ENCODE results near the gene GP5. TPM values are rescaled to one million over a fixed set of nuclear protein-coding genes. Genes with fewer than 3 reads are reported as not detected.

Gene GP5
- polyA plus RNA-seq, 1 of the 3 experiments (the other 2 are of a cell fraction), result 0.13 TPM

DNA sequence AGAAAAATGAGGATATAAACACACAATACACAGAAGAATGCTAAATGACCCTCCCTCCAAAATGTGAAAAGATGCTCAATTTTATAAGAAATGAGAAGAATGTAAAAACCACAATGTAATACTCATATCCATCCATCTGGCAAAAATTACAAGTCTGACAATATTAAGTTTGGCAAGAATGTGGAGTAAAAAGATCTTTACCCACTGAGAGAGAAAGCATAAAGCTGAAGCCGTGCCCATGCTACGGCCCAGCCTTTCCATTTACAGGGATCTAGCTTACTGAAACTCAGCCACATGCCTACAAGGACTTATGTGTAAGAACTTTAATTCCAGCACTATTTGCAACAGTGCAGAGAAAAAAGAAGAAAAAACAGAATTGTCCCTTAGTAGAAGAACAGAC lies 44.8 kb upstream of the GP5 start:
- Histone ChIP-seq H3K4me2 (no peak overlapping the region), H3F3A (replicated peaks; ENCODE audit: insufficient read depth) (peaks cover 49% of the 10 kb centered on the region), H3K79me2 (ENCODE audit: insufficient read depth) (peaks cover 82% of the 10 kb centered on the region), H3K9me2 (no peaks in the 10 kb centered on the region), H3K36me3 (replicated peaks in 1 of 2; ENCODE audit: control insufficient read depth in 1 of 2, insufficient read depth in 2 of 2, low read length in 1 of 2) (peaks cover 87% of the 10 kb centered on the region in 2 experiments), H3K4me3 (ENCODE audit: low read depth in 2 of 2, low read length in 1 of 2) (no peak overlapping the region), H3K9ac (no peak overlapping the region), H3K4me1 (ENCODE audit: control insufficient read depth in 1 of 2, insufficient read depth in 2 of 2, low read depth in 1 of 2, low read length in 1 of 2) (no peaks in the 10 kb centered on the region; a peak in 1 of 4 replicates), H3K27ac (ENCODE audit: low read depth in 2 of 2, low read length in 1 of 2) (no peak overlapping the region), H3K27me3 (ENCODE audit: insufficient read depth) (no peaks in the 10 kb centered on the region), H3K9me3 (no peaks in the 10 kb centered on the region), H2AFZ (ENCODE audit: low read depth) (no peak overlapping the region), H4K20me1 (ENCODE audit: insufficient read depth) (no peaks in the 10 kb centered on the region)
- 94% methylated on average over 2 of the region's 2 CpGs for WGBS (ENCODE audit: low lambda C conversion rate)
- POLR2A ChIA-PET, result no interaction called here
- TF ChIP-seq ZBTB33 (IDR thresholded peaks at IDR 0.05; ENCODE audit: borderline replicate concordance, low read depth) (no peak), RXRA (IDR thresholded peaks at IDR 0.05; ENCODE audit: borderline replicate concordance, low read depth) (no peak), RCOR1 (IDR thresholded peaks at IDR 0.05; ENCODE audit: low read length) (no peak), YY1 (IDR thresholded peaks at IDR 0.05; ENCODE audit: low read depth) (no peak), GABPA (IDR thresholded peaks at IDR 0.05; ENCODE audit: low read depth) (no peak), TCF12 (IDR thresholded peaks at IDR 0.05) (no peak), CHD2 (IDR thresholded peaks at IDR 0.05; ENCODE audit: low read length, partially characterized antibody) (no peak), IRF3 (IDR thresholded peaks at IDR 0.05; ENCODE audit: low read depth, low read length) (no peak), RFX5 (IDR thresholded peaks at IDR 0.05; ENCODE audit: low read length) (no peak), TAF1 (IDR thresholded peaks at IDR 0.05; ENCODE audit: borderline replicate concordance, low read depth, low read length) (no peak), GATA2 (CRISPR knock-in tag; IDR thresholded peaks at IDR 0.05) (no peak), FOXJ3 (CRISPR knock-in tag; IDR thresholded peaks at IDR 0.05) (no peak), FOSL2 (IDR thresholded peaks at IDR 0.05; ENCODE audit: borderline replicate concordance, low read depth) (no peak), NFIC (IDR thresholded peaks at IDR 0.05; ENCODE audit: borderline replicate concordance) (no peak), FOXM1 (IDR thresholded peaks at IDR 0.05; ENCODE audit: low read depth) (no peak), RAD21 (IDR thresholded peaks at IDR 0.05; ENCODE audit: low read length) (no peak)
- TF ChIP-seq, protein P1, sequence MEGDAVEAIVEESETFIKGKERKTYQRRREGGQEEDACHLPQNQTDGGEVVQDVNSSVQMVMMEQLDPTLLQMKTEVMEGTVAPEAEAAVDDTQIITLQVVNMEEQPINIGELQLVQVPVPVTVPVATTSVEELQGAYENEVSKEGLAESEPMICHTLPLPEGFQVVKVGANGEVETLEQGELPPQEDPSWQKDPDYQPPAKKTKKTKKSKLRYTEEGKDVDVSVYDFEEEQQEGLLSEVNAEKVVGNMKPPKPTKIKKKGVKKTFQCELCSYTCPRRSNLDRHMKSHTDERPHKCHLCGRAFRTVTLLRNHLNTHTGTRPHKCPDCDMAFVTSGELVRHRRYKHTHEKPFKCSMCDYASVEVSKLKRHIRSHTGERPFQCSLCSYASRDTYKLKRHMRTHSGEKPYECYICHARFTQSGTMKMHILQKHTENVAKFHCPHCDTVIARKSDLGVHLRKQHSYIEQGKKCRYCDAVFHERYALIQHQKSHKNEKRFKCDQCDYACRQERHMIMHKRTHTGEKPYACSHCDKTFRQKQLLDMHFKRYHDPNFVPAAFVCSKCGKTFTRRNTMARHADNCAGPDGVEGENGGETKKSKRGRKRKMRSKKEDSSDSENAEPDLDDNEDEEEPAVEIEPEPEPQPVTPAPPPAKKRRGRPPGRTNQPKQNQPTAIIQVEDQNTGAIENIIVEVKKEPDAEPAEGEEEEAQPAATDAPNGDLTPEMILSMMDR (IDR thresholded peaks at IDR 0.05), result no peak
- TF ChIP-seq, protein P2, sequence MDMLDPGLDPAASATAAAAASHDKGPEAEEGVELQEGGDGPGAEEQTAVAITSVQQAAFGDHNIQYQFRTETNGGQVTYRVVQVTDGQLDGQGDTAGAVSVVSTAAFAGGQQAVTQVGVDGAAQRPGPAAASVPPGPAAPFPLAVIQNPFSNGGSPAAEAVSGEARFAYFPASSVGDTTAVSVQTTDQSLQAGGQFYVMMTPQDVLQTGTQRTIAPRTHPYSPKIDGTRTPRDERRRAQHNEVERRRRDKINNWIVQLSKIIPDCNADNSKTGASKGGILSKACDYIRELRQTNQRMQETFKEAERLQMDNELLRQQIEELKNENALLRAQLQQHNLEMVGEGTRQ (IDR thresholded peaks at IDR 0.05; ENCODE audit: borderline replicate concordance, low read depth, low read length), result no peak
- TF ChIP-seq, protein P3, sequence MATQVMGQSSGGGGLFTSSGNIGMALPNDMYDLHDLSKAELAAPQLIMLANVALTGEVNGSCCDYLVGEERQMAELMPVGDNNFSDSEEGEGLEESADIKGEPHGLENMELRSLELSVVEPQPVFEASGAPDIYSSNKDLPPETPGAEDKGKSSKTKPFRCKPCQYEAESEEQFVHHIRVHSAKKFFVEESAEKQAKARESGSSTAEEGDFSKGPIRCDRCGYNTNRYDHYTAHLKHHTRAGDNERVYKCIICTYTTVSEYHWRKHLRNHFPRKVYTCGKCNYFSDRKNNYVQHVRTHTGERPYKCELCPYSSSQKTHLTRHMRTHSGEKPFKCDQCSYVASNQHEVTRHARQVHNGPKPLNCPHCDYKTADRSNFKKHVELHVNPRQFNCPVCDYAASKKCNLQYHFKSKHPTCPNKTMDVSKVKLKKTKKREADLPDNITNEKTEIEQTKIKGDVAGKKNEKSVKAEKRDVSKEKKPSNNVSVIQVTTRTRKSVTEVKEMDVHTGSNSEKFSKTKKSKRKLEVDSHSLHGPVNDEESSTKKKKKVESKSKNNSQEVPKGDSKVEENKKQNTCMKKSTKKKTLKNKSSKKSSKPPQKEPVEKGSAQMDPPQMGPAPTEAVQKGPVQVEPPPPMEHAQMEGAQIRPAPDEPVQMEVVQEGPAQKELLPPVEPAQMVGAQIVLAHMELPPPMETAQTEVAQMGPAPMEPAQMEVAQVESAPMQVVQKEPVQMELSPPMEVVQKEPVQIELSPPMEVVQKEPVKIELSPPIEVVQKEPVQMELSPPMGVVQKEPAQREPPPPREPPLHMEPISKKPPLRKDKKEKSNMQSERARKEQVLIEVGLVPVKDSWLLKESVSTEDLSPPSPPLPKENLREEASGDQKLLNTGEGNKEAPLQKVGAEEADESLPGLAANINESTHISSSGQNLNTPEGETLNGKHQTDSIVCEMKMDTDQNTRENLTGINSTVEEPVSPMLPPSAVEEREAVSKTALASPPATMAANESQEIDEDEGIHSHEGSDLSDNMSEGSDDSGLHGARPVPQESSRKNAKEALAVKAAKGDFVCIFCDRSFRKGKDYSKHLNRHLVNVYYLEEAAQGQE (IDR thresholded peaks at IDR 0.05; ENCODE audit: low read depth, low read length), result no peak
- no peak for DNase-seq
- CTCF ChIA-PET, result interaction anchor here (0.8 to 0.9 kb wide), 2 partner anchors 24 to 37 kb away, joined by 3 to 4 read pairs; no protein-coding TSS in a partner anchor
